ENCODE data around the gene HMGCLL1.

HMGCLL1 gene

DNA sequence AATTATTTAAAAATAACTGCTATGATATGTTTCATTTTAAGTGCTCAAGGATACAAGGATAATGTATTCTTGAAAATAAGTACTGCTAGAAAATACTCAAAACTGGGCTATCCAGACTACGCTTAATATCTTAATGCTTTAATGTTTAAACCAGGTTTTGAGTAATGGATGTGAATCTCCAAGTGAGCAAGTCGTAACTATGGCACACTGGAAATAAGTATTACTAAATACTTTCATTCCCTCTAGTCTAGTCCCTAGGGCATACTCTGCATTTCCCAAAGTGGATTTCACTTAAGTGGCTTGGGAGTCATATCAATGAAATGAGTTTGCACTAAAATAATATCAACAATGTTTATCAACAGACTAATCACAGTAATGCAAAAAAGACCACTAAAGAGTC, 48.1 kb downstream of the HMGCLL1 start:
- Histone ChIP-seq H3K9ac (ENCODE audit: low read depth, low read length) (no peak overlapping the region), H3K4me1 (ENCODE audit: control insufficient read depth, insufficient read depth, low read length) (no peaks in the 10 kb centered on the region), H3K27me3 (ENCODE audit: control insufficient read depth, insufficient read depth, low read length) (no peaks in the 10 kb centered on the region), H3K4me3 (ENCODE audit: low read depth, low read length) (no peak overlapping the region), H3K36me3 (ENCODE audit: control insufficient read depth, insufficient read depth, low read length) (no peaks in the 10 kb centered on the region), H3K9me3 (ENCODE audit: control insufficient read depth, insufficient read depth, low read length) (no peaks in the 10 kb centered on the region)

GRCh38 chr6:55528624-55529023, 50.4 kb downstream of the HMGCLL1 start:
- Histone ChIP-seq H3K27me3 (ENCODE audit: control insufficient read depth, insufficient read depth, low read length) (no peaks in the 10 kb centered on the region), H3K36me3 (ENCODE audit: control insufficient read depth, insufficient read depth, low read length) (no peaks in the 10 kb centered on the region), H3K4me3 (ENCODE audit: low read depth, low read length) (no peak overlapping the region), H3K9ac (ENCODE audit: low read depth, low read length) (no peak overlapping the region), H3K4me1 (ENCODE audit: control insufficient read depth, insufficient read depth, low read length) (no peaks in the 10 kb centered on the region), H3K9me3 (ENCODE audit: control insufficient read depth, insufficient read depth, low read length) (no peaks in the 10 kb centered on the region)

DNA sequence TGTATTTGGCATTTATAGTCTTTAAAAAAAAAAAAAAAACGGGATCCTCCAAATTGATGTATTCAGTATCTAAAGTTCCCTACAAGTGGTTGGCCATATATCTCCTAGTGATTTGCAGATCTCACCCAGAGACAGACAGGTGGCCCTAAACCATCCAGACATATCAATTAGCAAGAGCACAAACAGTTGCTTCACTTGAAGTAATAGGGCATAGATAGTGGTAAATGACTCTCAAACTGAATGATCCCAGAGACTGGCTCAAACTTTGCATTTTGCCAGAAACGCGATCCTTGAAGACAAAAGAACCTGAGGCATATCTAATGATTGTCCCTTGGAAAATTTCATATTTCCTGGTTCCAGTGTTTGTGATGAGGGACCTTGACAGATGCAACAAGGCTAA, 54.6 kb downstream of the HMGCLL1 start:
- Histone ChIP-seq H3K9me3 (ENCODE audit: control insufficient read depth, insufficient read depth, low read length) (no peaks in the 10 kb centered on the region), H3K4me3 (ENCODE audit: low read depth, low read length) (no peak overlapping the region), H3K4me1 (ENCODE audit: control insufficient read depth, insufficient read depth, low read length) (no peaks in the 10 kb centered on the region), H3K27me3 (ENCODE audit: control insufficient read depth, insufficient read depth, low read length) (no peaks in the 10 kb centered on the region), H3K36me3 (ENCODE audit: control insufficient read depth, insufficient read depth, low read length) (no peaks in the 10 kb centered on the region), H3K9ac (ENCODE audit: low read depth, low read length) (no peak overlapping the region)

DNA sequence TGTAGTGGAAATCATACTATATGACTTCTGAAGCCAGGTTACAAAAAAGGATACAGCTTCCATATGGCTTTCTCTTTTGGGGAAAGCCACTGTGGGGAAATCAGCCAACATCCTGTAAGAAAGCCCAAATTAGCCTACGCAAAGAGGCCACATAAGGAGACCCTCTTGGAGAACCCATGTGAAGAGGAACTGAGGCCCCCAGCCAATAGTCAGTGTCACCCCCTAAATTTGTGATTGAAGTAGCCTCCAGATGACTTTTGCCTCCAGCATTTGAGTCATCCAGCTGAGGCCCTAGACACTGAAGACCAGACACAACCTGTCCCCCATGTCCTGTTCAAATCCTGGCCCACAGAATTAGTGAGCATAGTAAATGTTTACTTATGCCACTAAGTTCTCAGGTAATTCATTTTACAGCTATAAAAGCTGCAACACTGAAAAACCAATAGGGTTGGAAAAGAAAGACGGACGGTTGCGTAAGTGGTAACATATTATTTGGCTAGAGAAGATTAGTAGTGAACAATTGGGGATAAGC, 60.4 kb downstream of the HMGCLL1 start:
- Histone ChIP-seq H3K36me3 (ENCODE audit: control insufficient read depth, insufficient read depth, low read length) (no peaks in the 10 kb centered on the region), H3K9me3 (ENCODE audit: control insufficient read depth, insufficient read depth, low read length) (no peaks in the 10 kb centered on the region)

DNA sequence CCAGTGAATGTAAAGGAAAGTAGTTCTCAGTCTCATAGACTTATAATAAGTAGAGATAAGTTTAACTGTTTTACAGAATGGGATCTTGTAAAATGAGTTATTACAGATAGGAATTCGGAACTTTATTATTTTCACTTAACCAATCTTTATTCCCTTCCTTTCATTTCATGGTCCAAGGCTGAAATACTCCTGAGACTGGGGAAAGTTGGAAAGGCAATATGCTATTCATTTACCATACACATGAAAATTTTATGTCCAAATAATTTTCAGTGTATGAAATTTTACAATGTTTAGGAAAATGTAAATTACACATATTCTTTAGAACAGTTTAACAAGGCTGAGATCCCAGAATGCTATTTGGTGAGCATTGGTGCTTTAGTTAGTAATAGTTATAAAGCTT, 62.3 kb downstream of the HMGCLL1 start:
- Histone ChIP-seq H3K4me3 (ENCODE audit: low read depth, low read length) (no peak overlapping the region), H3K4me1 (ENCODE audit: control insufficient read depth, insufficient read depth, low read length) (no peaks in the 10 kb centered on the region), H3K27me3 (ENCODE audit: control insufficient read depth, insufficient read depth, low read length) (no peaks in the 10 kb centered on the region), H3K36me3 (ENCODE audit: control insufficient read depth, insufficient read depth, low read length) (no peaks in the 10 kb centered on the region), H3K9ac (ENCODE audit: low read depth, low read length) (no peak overlapping the region), H3K9me3 (ENCODE audit: control insufficient read depth, insufficient read depth, low read length) (no peaks in the 10 kb centered on the region)

More for the DNA sequence above, 60.4 kb downstream of the HMGCLL1 start:
- Histone ChIP-seq H3K27me3 (ENCODE audit: control insufficient read depth, insufficient read depth, low read length) (no peaks in the 10 kb centered on the region), H3K4me1 (ENCODE audit: control insufficient read depth, insufficient read depth, low read length) (no peaks in the 10 kb centered on the region), H3K4me3 (ENCODE audit: low read depth, low read length) (no peak overlapping the region), H3K9ac (ENCODE audit: low read depth, low read length) (no peak overlapping the region)

DNA sequence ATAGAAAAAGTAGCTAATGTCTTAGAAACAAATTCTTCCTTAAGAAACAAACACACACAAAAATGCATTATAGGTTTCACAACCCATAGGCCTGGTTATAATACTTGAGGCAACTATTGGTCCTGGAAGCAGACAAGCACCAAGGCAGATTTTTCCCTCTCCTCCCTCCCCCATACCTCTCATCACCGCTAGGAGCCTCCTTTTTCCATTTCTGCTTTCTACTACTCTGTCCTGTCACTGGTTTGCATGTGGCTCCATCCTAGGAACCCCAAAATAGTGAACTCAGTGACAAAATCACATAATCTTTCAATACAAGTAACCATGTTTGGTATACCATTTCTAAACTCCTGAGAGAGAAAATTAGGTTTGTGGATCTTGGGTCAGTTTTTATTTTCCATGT, 66.1 kb downstream of the HMGCLL1 start:
- H3K27me3 ChIP-seq (ENCODE audit: control insufficient read depth, insufficient read depth, low read length): no peaks in the 10 kb centered on the region
- H3K4me3 ChIP-seq (ENCODE audit: low read depth, low read length): no peak overlapping the region
- H3K36me3 ChIP-seq (ENCODE audit: control insufficient read depth, insufficient read depth, low read length): no peaks in the 10 kb centered on the region
- H3K9ac ChIP-seq (ENCODE audit: low read depth, low read length): no peak overlapping the region
- H3K4me1 ChIP-seq (ENCODE audit: control insufficient read depth, insufficient read depth, low read length): no peaks in the 10 kb centered on the region
- no peaks in the 10 kb centered on the region for H3K9me3 ChIP-seq (ENCODE audit: control insufficient read depth, insufficient read depth, low read length)

DNA sequence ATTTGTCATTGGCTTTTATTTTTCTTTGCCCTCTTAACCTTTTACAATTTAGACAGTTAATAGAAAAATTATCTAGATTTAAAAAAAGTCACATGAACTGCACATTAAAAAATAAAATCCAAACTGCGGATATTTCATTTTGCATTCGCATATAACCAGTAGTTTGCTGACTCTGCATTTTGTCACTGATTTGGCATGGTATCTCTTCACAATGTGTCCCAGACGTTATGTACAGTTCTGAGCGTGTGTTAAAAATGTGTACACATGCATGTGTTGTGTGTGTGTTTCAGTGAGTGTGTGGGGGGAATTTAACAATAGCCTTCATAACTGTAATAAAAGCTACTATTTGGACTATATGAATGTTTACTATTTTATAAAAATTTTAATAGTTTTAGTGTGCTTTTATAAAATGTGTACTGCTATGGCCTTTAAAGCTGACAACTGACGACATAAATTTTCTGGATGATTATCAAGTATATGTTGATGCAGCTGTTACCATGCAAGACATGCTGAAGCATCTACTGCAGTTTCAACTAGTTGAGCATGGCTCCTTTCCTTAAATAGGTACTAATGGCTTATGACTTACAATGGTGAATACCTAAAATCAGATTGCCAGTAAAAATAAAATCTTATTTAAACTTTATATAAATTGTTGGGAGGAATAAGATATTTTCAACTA, 67.7 kb downstream of the HMGCLL1 start:
- no peaks in the 10 kb centered on the region for H3K9me3 ChIP-seq (ENCODE audit: control insufficient read depth, insufficient read depth, low read length)
- H3K9ac ChIP-seq (ENCODE audit: low read depth, low read length): no peak overlapping the region
- no peaks in the 10 kb centered on the region for H3K4me1 ChIP-seq (ENCODE audit: control insufficient read depth, insufficient read depth, low read length)
- no peak overlapping the region for H3K4me3 ChIP-seq (ENCODE audit: low read depth, low read length)
- no peaks in the 10 kb centered on the region for H3K36me3 ChIP-seq (ENCODE audit: control insufficient read depth, insufficient read depth, low read length)
- H3K27me3 ChIP-seq (ENCODE audit: control insufficient read depth, insufficient read depth, low read length): no peaks in the 10 kb centered on the region

- no peak overlapping the region for H3K9ac ChIP-seq (ENCODE audit: low read depth, low read length)
- no peaks in the 10 kb centered on the region for H3K36me3 ChIP-seq (ENCODE audit: control insufficient read depth, insufficient read depth, low read length)
- H3K27me3 ChIP-seq (ENCODE audit: control insufficient read depth, insufficient read depth, low read length): no peaks in the 10 kb centered on the region
- no peaks in the 10 kb centered on the region for H3K4me1 ChIP-seq (ENCODE audit: control insufficient read depth, insufficient read depth, low read length)
- H3K4me3 ChIP-seq (ENCODE audit: low read depth, low read length): no peak overlapping the region
- H3K9me3 ChIP-seq (ENCODE audit: control insufficient read depth, insufficient read depth, low read length): no peaks in the 10 kb centered on the region
Measured at GRCh38 chr6:55499591-55499990, 79.4 kb downstream of the HMGCLL1 start.

DNA sequence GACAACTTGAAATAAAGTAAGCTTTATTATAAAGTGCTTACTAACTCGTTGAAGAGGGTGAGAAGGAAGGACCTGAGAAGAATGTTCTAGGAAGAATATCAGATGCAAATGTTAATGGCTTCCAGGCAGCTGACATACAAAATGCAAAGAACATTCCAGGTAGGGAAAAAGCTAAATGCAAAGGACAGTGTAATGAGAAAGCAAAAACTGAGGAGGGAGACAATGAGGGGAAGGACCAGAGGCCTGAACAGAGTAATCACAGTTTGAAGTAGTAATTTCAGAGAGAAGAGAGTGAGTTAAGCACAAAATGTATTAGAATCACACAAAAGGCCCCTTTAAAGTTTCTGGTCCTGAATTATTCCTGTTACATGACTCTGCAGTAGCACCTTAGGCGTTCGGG, 81.3 kb downstream of the HMGCLL1 start:
- H3K4me3 ChIP-seq (ENCODE audit: low read depth, low read length): no peak overlapping the region
- H3K9me3 ChIP-seq (ENCODE audit: control insufficient read depth, insufficient read depth, low read length): no peaks in the 10 kb centered on the region
- no peak overlapping the region for H3K9ac ChIP-seq (ENCODE audit: low read depth, low read length)
- H3K27me3 ChIP-seq (ENCODE audit: control insufficient read depth, insufficient read depth, low read length): no peaks in the 10 kb centered on the region
- H3K36me3 ChIP-seq (ENCODE audit: control insufficient read depth, insufficient read depth, low read length): no peaks in the 10 kb centered on the region
- no peaks in the 10 kb centered on the region for H3K4me1 ChIP-seq (ENCODE audit: control insufficient read depth, insufficient read depth, low read length)

DNA sequence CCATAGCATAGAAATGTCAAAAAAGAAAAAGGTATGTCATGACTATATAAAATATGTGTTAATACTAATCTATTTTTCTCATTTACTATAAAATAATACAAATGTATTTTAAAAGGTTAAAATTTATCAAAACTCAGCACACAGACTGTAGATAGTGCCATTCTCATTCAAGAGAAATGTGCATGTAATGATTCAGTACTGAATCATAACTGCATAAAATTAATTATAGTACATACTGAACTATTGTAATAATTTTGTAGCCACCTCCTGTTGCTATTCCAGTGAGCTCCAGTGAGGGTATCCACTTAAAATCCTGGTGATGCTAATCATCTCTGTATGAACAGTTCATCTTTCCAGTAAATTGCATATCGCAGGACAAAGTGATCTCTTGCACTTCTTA, 82.8 kb downstream of the HMGCLL1 start:
- no peaks in the 10 kb centered on the region for H3K4me1 ChIP-seq (ENCODE audit: control insufficient read depth, insufficient read depth, low read length)
- no peaks in the 10 kb centered on the region for H3K36me3 ChIP-seq (ENCODE audit: control insufficient read depth, insufficient read depth, low read length)
- H3K9me3 ChIP-seq (ENCODE audit: control insufficient read depth, insufficient read depth, low read length): no peaks in the 10 kb centered on the region
- no peak overlapping the region for H3K4me3 ChIP-seq (ENCODE audit: low read depth, low read length)
- no peak overlapping the region for H3K9ac ChIP-seq (ENCODE audit: low read depth, low read length)
- H3K27me3 ChIP-seq (ENCODE audit: control insufficient read depth, insufficient read depth, low read length): no peaks in the 10 kb centered on the region

GRCh38 chr6:55495277-55495676, 83.7 kb downstream of the HMGCLL1 start:
- Histone ChIP-seq H3K27me3 (ENCODE audit: control insufficient read depth, insufficient read depth, low read length) (no peaks in the 10 kb centered on the region), H3K4me3 (ENCODE audit: low read depth, low read length) (no peak overlapping the region), H3K9me3 (ENCODE audit: control insufficient read depth, insufficient read depth, low read length) (no peaks in the 10 kb centered on the region), H3K4me1 (ENCODE audit: control insufficient read depth, insufficient read depth, low read length) (no peaks in the 10 kb centered on the region), H3K36me3 (ENCODE audit: control insufficient read depth, insufficient read depth, low read length) (no peaks in the 10 kb centered on the region), H3K9ac (ENCODE audit: low read depth, low read length) (no peak overlapping the region)

GRCh38 chr6:55494411-55494810, 84.6 kb downstream of the HMGCLL1 start:
- Histone ChIP-seq H3K4me3 (ENCODE audit: low read depth, low read length) (no peak overlapping the region), H3K27me3 (ENCODE audit: control insufficient read depth, insufficient read depth, low read length) (no peaks in the 10 kb centered on the region), H3K36me3 (ENCODE audit: control insufficient read depth, insufficient read depth, low read length) (no peaks in the 10 kb centered on the region), H3K9me3 (ENCODE audit: control insufficient read depth, insufficient read depth, low read length) (no peaks in the 10 kb centered on the region), H3K4me1 (ENCODE audit: control insufficient read depth, insufficient read depth, low read length) (no peaks in the 10 kb centered on the region), H3K9ac (ENCODE audit: low read depth, low read length) (no peak overlapping the region)
